ENCODE data around the gene WWC2.

Gene WWC2

GRCh38 chr4:183213996-183214395 is 114.9 kb downstream of the WWC2 start:
- no peak for DNase-seq

- no peak for DNase-seq
Measured at GRCh38 chr4:183214912-183215488, 115.9 kb downstream of the WWC2 start.

GRCh38 chr4:183220236-183220635 is 121.2 kb downstream of the WWC2 start:
- DNase-seq: no peak

- no peak for DNase-seq
Measured at GRCh38 chr4:183223053-183223452, 124.0 kb downstream of the WWC2 start.

GRCh38 chr4:183229397-183229796 is 130.3 kb downstream of the WWC2 start:
- no peak for DNase-seq

- no peak for DNase-seq
Measured at GRCh38 chr4:183240581-183241321, 141.7 kb downstream of the WWC2 start.

- no peak for DNase-seq
Measured at GRCh38 chr4:183241322-183241640, 142.2 kb downstream of the WWC2 start.

- no peak for DNase-seq
Measured at GRCh38 chr4:183241721-183242151, 142.7 kb downstream of the WWC2 start.

- no peak for DNase-seq
Measured at GRCh38 chr4:183242291-183242690, 143.2 kb downstream of the WWC2 start.

GRCh38 chr4:183244019-183244418 is 145.0 kb downstream of the WWC2 start:
- DNase-seq: no peak

- no peak for DNase-seq
Measured at GRCh38 chr4:183244506-183244905, 145.4 kb downstream of the WWC2 start.

GRCh38 chr4:183248201-183248600 is 149.1 kb downstream of the WWC2 start:
- DNase-seq: no peak

GRCh38 chr4:183249854-183250253 is 150.8 kb downstream of the WWC2 start:
- DNase-seq: no peak

- DNase-seq: no peak
Measured at GRCh38 chr4:183250831-183251230, 151.8 kb downstream of the WWC2 start.

GRCh38 chr4:183252959-183253358 is 153.9 kb downstream of the WWC2 start:
- DNase-seq: no peak

- DNase-seq: no peak
Measured at GRCh38 chr4:183253451-183253850, 154.4 kb downstream of the WWC2 start.

GRCh38 chr4:183254162-183254561 is 155.1 kb downstream of the WWC2 start:
- DNase-seq: no peak

GRCh38 chr4:183255487-183255886 is 156.4 kb downstream of the WWC2 start:
- DNase-seq: no peak

GRCh38 chr4:183256343-183256742 is 157.3 kb downstream of the WWC2 start:
- no peak for DNase-seq

- no peak for DNase-seq
Measured at GRCh38 chr4:183256756-183257385, 157.8 kb downstream of the WWC2 start.

GRCh38 chr4:183257808-183258207 is 158.8 kb downstream of the WWC2 start:
- DNase-seq: no peak

GRCh38 chr4:183260491-183261151 is 161.6 kb downstream of the WWC2 start:
- DNase-seq: no peak

GRCh38 chr4:183261953-183262775 is 163.1 kb downstream of the WWC2 start:
- no peak for DNase-seq
